ENCODE data around the gene TMUB1.
A peak's percentile ranks its signal among the peaks of the same experiment; 100 is the strongest.

TMUB1 gene

DNA sequence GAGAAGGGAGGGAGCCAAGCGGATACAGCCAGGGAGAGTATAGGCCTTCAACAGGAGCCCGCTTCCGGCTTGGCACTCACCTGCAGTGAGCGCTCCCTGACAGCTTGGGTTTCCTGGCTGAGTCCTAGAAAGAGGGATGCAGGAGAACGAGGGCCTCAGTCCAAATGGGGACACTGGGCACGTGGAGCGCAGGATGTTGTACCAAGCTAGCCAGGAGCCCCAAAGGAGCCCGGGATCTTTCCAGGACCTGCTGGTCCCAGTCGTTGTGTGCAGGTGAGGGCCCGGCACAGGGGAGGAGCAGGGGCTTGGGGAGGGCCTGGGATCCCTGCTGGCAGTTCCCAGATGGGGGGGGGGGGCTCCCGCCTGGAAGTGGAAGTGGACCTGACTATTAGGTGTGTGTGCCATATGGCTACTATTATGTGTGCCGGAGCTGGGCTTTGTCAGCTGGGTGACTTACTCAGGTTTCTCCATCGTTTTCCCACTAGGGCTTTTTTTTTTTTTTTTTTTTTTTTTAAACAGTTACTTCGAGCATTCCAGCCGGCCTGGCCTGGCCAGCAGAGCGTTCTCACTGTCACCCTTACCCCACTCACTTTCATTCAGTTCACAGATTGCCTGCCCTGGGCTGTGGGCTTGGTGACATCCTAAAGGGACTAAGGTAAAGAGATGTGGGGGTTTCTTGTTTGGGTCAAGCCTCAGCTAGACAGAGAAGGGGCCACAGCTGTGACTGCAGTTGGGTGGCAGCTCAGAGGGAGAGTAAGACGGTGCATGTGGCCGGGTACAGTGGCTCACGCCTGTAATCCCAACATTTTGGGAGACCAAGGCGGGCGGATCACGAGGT, 6.8 kb upstream of the TMUB1 start:
- H3K9me3 ChIP-seq (ENCODE audit: insufficient read depth, low read depth, low read length), result no peaks in the 10 kb centered on the region
- H2BK12ac ChIP-seq (ENCODE audit: low read length), result no peak overlapping the region
- H3K27me3 ChIP-seq (ENCODE audit: insufficient read depth, low read length), result no peaks in the 10 kb centered on the region
- H4K8ac ChIP-seq (ENCODE audit: low read depth, low read length), result peak overlapping the region; percentile 6
- peak overlapping the region; percentile 29 for H4K91ac ChIP-seq (ENCODE audit: low read depth, low read length)
- H3K14ac ChIP-seq (ENCODE audit: low read length), result peak overlapping the region; percentile 11
- H3K18ac ChIP-seq (ENCODE audit: low read length), result peak overlapping the region; percentile 47
- peak overlapping the region; percentile 23 for H3K4me2 ChIP-seq (ENCODE audit: low read length)
- peak overlapping the region; percentile 54 for H3K27ac ChIP-seq (ENCODE audit: low read depth, low read length)
- H2BK120ac ChIP-seq (ENCODE audit: insufficient read depth, low read length, poor library complexity), result no peak overlapping the region
- H2BK5ac ChIP-seq (ENCODE audit: low read depth, low read length, poor library complexity), result no peak overlapping the region
- H3K4me3 ChIP-seq (ENCODE audit: low read depth, low read length), result no peak overlapping the region
- H2AK5ac ChIP-seq (ENCODE audit: low read length), result no peak overlapping the region
- H4K12ac ChIP-seq (ENCODE audit: low read depth, low read length), result no peak overlapping the region
- no peak overlapping the region for H3K23ac ChIP-seq (ENCODE audit: low read length)
- H3K36me3 ChIP-seq (ENCODE audit: control insufficient read depth in 1 of 2, insufficient read depth in 2 of 2, low read length in 2 of 2), result peaks cover 5 to 7% of the 10 kb centered on the region in 2 experiments
- peak overlapping the region; percentile 80 for H3K4ac ChIP-seq (ENCODE audit: low read depth, low read length)
- no peak overlapping the region for H2AFZ ChIP-seq (ENCODE audit: insufficient read depth, low read length, poor library complexity)
- WGBS (ENCODE audit: extremely low coverage, insufficient coverage, insufficient read length), result no CpG with 5 or more reads among the region's 22 CpGs
- DNase-seq, result no peak
- H3K79me1 ChIP-seq (ENCODE audit: low read length), result peaks cover 25% of the 10 kb centered on the region
- peaks cover 27% of the 10 kb centered on the region for H3K79me2 ChIP-seq (ENCODE audit: control insufficient read depth, insufficient read depth, low read length, poor library complexity)
- H3K9ac ChIP-seq (ENCODE audit: low read length), result no peak overlapping the region
- peaks cover 35 to 44% of the 10 kb centered on the region in 2 experiments for H3K4me1 ChIP-seq (ENCODE audit: control insufficient read depth in 1 of 2, insufficient read depth in 2 of 2, low read length in 2 of 2)

- peak overlapping the region; percentile 21 for H3K4me2 ChIP-seq (ENCODE audit: low read length)
- H4K12ac ChIP-seq (ENCODE audit: low read depth, low read length), result peak overlapping the region; percentile 13
- no peak overlapping the region for H2BK5ac ChIP-seq (ENCODE audit: low read depth, low read length, poor library complexity)
- WGBS (ENCODE audit: extremely low coverage, insufficient coverage, insufficient read length), result no CpG with 5 or more reads among the region's 30 CpGs
- peaks cover 27% of the 10 kb centered on the region for H3K79me2 ChIP-seq (ENCODE audit: control insufficient read depth, insufficient read depth, low read length, poor library complexity)
- H3K79me1 ChIP-seq (ENCODE audit: low read length), result peaks cover 25% of the 10 kb centered on the region
- no peak overlapping the region for H3K9ac ChIP-seq (ENCODE audit: low read length)
- H3K23ac ChIP-seq (ENCODE audit: low read length), result no peak overlapping the region
- peak overlapping the region; percentile 18 for H3K4ac ChIP-seq (ENCODE audit: low read depth, low read length)
- no peak overlapping the region for H3K4me3 ChIP-seq (ENCODE audit: low read depth, low read length)
- no peaks in the 10 kb centered on the region for H3K9me3 ChIP-seq (ENCODE audit: insufficient read depth, low read depth, low read length)
- peak overlapping the region; percentile 23 for H2BK12ac ChIP-seq (ENCODE audit: low read length)
- no peaks in the 10 kb centered on the region for H3K27me3 ChIP-seq (ENCODE audit: insufficient read depth, low read length)
- H3K14ac ChIP-seq (ENCODE audit: low read length), result peak overlapping the region; percentile 20
- H2BK120ac ChIP-seq (ENCODE audit: insufficient read depth, low read length, poor library complexity), result no peak overlapping the region
- peak overlapping the region; percentile 47 for H3K18ac ChIP-seq (ENCODE audit: low read length)
- DNase-seq, result peak in 1 of 2 donors; percentile 44
- H3K27ac ChIP-seq (ENCODE audit: low read depth, low read length), result peak overlapping the region; percentile 54
- H4K91ac ChIP-seq (ENCODE audit: low read depth, low read length), result peak overlapping the region; percentile 29
- H3K36me3 ChIP-seq (ENCODE audit: control insufficient read depth in 1 of 2, insufficient read depth in 2 of 2, low read length in 2 of 2), result peaks cover 5 to 6% of the 10 kb centered on the region in 2 experiments
- peaks cover 35 to 44% of the 10 kb centered on the region in 2 experiments for H3K4me1 ChIP-seq (ENCODE audit: control insufficient read depth in 1 of 2, insufficient read depth in 2 of 2, low read length in 2 of 2)
- H2AK5ac ChIP-seq (ENCODE audit: low read length), result peak overlapping the region; percentile 21
- H2AFZ ChIP-seq (ENCODE audit: insufficient read depth, low read length, poor library complexity), result no peak overlapping the region
- peak overlapping the region; percentile 6 for H4K8ac ChIP-seq (ENCODE audit: low read depth, low read length)
These were observed 5.8 kb upstream of the TMUB1 start for GRCh38 chr7:151088856-151089699.

GRCh38 chr7:151088019-151088855, 4.9 kb upstream of the TMUB1 start:
- Histone ChIP-seq H2BK12ac (ENCODE audit: low read length) (peak overlapping the region; percentile 8), H3K18ac (ENCODE audit: low read length) (peak overlapping the region; percentile 85), H3K27ac (ENCODE audit: low read depth, low read length) (no peak overlapping the region), H3K36me3 (ENCODE audit: control insufficient read depth in 1 of 2, insufficient read depth in 2 of 2, low read length in 2 of 2) (peaks cover 0 to 4% of the 10 kb centered on the region in 2 experiments), H3K9ac (ENCODE audit: low read length) (no peak overlapping the region), H4K12ac (ENCODE audit: low read depth, low read length) (no peak overlapping the region), H3K4me1 (ENCODE audit: control insufficient read depth in 1 of 2, insufficient read depth in 2 of 2, low read length in 2 of 2) (peaks cover 37 to 48% of the 10 kb centered on the region in 2 experiments), H3K9me3 (ENCODE audit: insufficient read depth, low read depth, low read length) (no peaks in the 10 kb centered on the region), H3K4me2 (ENCODE audit: low read length) (peak overlapping the region; percentile 97), H3K79me2 (ENCODE audit: control insufficient read depth, insufficient read depth, low read length, poor library complexity) (peaks cover 23% of the 10 kb centered on the region), H3K79me1 (ENCODE audit: low read length) (peaks cover 27% of the 10 kb centered on the region), H2BK120ac (ENCODE audit: insufficient read depth, low read length, poor library complexity) (no peak overlapping the region), H2AK5ac (ENCODE audit: low read length) (no peak overlapping the region), H2BK5ac (ENCODE audit: low read depth, low read length, poor library complexity) (no peak overlapping the region), H3K14ac (ENCODE audit: low read length) (peak overlapping the region; percentile 76), H4K8ac (ENCODE audit: low read depth, low read length) (peak overlapping the region; percentile 50), H3K4ac (ENCODE audit: low read depth, low read length) (peak overlapping the region; percentile 87), H2AFZ (ENCODE audit: insufficient read depth, low read length, poor library complexity) (peak overlapping the region; percentile 8), H3K27me3 (ENCODE audit: insufficient read depth, low read length) (no peaks in the 10 kb centered on the region), H4K91ac (ENCODE audit: low read depth, low read length) (peak overlapping the region; percentile 41), H3K4me3 (ENCODE audit: low read depth, low read length) (peak overlapping the region; percentile 75), H3K23ac (ENCODE audit: low read length) (no peak overlapping the region)
- DNase-seq, result no peak
- no CpG with 5 or more reads among the region's 16 CpGs for WGBS (ENCODE audit: extremely low coverage, insufficient coverage, insufficient read length)
